Breast epithelium (tissue), 3 donors: ENCODE data around the gene ANGPTL5.

Source experiments
- POLR2AphosphoS5 ChIP-seq, 3 donors: sonication (generic); formaldehyde crosslinking; IDR thresholded peaks; one replicate each; pipeline ENCODE4 v1.6.1; 2017; ENCODE audit warnings: antibody characterized with exemption in 3 of 3
- TF ChIP-seq, protein P1 (sequence below), 3 donors: fragments of 450-650 bp; IDR thresholded peaks; one replicate each; pipeline ENCODE4 v1.5.1; 2016 to 2017; ENCODE audit warnings: antibody characterized with exemption in 3 of 3, mild to moderate bottlenecking in 3 of 3, moderate library complexity in 3 of 3

DNA sequence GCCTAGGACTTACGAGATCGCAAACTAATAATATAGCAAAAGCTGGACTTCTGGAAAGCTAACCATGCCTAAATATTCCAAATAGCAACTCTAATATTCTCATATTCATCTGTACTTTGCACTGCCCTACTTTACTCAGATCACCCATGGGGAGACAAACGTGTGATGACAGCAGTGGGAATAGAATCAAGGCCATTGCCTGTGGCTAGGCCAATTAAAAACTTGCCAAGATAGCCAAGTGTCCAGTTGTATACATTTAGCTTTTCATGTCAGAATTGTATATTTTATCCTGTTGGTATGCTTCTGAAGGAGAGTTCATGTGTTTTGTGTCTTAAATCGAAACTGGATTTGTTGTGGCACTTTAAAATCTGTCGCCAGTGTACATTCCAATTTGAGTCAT is 2.7 kb downstream of the ANGPTL5 start:
- no peak for TF ChIP-seq POLR2AphosphoS5 (IDR thresholded peaks at IDR 0.05)
- TF ChIP-seq, protein P1, sequence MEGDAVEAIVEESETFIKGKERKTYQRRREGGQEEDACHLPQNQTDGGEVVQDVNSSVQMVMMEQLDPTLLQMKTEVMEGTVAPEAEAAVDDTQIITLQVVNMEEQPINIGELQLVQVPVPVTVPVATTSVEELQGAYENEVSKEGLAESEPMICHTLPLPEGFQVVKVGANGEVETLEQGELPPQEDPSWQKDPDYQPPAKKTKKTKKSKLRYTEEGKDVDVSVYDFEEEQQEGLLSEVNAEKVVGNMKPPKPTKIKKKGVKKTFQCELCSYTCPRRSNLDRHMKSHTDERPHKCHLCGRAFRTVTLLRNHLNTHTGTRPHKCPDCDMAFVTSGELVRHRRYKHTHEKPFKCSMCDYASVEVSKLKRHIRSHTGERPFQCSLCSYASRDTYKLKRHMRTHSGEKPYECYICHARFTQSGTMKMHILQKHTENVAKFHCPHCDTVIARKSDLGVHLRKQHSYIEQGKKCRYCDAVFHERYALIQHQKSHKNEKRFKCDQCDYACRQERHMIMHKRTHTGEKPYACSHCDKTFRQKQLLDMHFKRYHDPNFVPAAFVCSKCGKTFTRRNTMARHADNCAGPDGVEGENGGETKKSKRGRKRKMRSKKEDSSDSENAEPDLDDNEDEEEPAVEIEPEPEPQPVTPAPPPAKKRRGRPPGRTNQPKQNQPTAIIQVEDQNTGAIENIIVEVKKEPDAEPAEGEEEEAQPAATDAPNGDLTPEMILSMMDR (IDR thresholded peaks at IDR 0.05) = no peak
